Kidney (tissue), 14 donors: ENCODE measurements around the gene MMP21. TPM values are rescaled to one million over a fixed set of nuclear protein-coding genes. Genes with fewer than 3 reads are reported as not detected.

Experiments used
- DNase-seq, 5 donors: peaks; one replicate each; pipeline ENCODE4 v3.0.0-alpha.2; 2013 to 2020
- FAIRE-seq: peaks from 2 replicates; lab custom pipeline; 2012; peaks lifted over from hg19 to GRCh38; lab: Jason Lieb, UNC
- H3K27ac ChIP-seq, 2 donors: one replicate each; pipeline ENCODE4 v1.7.0; 2013; ENCODE audit warnings: low read depth in 2 of 2, low read length in 2 of 2, inconsistent platforms in 1 of 2
- H3K27me3 ChIP-seq: one replicate; pipeline ENCODE4 v1.7.1; 2013; ENCODE audit warnings: low read length, inconsistent platforms; ENCODE audit not compliant: control insufficient read depth, insufficient read depth
- H3K36me3 ChIP-seq, 3 donors: one replicate each; pipeline versions ENCODE4 v1.7.0 to v1.7.1; 2013; ENCODE audit warnings: low read length in 3 of 3, control low read depth in 1 of 3, inconsistent platforms in 1 of 3; ENCODE audit not compliant: insufficient read depth in 3 of 3, control insufficient read depth in 2 of 3
- H3K4me1 ChIP-seq, 3 donors: one replicate each; pipeline versions ENCODE4 v1.7.0 to v1.7.1; 2013; ENCODE audit warnings: low read length in 3 of 3, inconsistent platforms in 1 of 3, low read depth in 1 of 3; ENCODE audit not compliant: control insufficient read depth in 2 of 3, insufficient read depth in 2 of 3
- H3K4me3 ChIP-seq, 3 donors: one replicate each; pipeline versions ENCODE4 v1.7.0 to v1.8.1; 2013; ENCODE audit warnings: low read length in 3 of 3, control low read depth in 1 of 3, inconsistent platforms in 1 of 3
- H3K9ac ChIP-seq, 3 donors: one replicate each; pipeline versions ENCODE4 v1.7.0 to v1.7.1; 2013; ENCODE audit warnings: low read length in 3 of 3, control low read depth in 1 of 3, inconsistent platforms in 1 of 3
- H3K9me3 ChIP-seq, 3 donors: one replicate each; pipeline versions ENCODE4 v1.7.0 to v1.7.1; 2013; ENCODE audit warnings: low read length in 3 of 3, control low read depth in 1 of 3, inconsistent platforms in 1 of 3; ENCODE audit not compliant: control insufficient read depth in 2 of 3, insufficient read depth in 1 of 3
- intact Hi-C: fragments of 100-400 bp; cut with DNase I; formaldehyde crosslinking; loops from one replicate; pipeline ENCODE4 v1.11.1; 2022
- polyA plus RNA-seq: library from polyadenylated mRNA; stranded (reverse); fragments of 350-450 nt; fragmentation: Illumina TruSeq; extraction: RNeasy Lipid Tissue Mini Kit (QIAGEN cat#74804); gene quantifications from one replicate; pipeline ENCODE4 v1.2.3, GENCODE V29; 2014; ENCODE audit warnings: low read depth, low replicate concordance; ENCODE audit not compliant: insufficient read depth
- total RNA-seq: library from RNA; stranded (reverse); fragmentation: NEBNext Ultra II Directional; extraction: Animal tissue kit (Norgen Biotek cat#: 25700); gene quantifications from one replicate; pipeline ENCODE4 v1.2.1, GENCODE V29; 2021
- TF ChIP-seq, protein P1 (sequence below): IDR thresholded peaks from 3 replicates; pipeline ENCODE4 v1.5.1; 2012; ENCODE audit warnings: mild to moderate bottlenecking, moderate library complexity, borderline replicate concordance; ENCODE audit not compliant: insufficient read depth; ENCODE audit errors: extremely low read depth
- donor health status: control.
- donor health status: control.
- donor health status: control.
- donor health status: control.
- donor health status: control.
- donor health status: DM: yes; HTN: yes; CAD: no.
- donor health status: Normal renal cell carcinoma (clear cell type).

MMP21 gene
- total and polyA plus RNA-seq, 2 donors from 2014 or later = 0.13 TPM; not detected in 1

DNA sequence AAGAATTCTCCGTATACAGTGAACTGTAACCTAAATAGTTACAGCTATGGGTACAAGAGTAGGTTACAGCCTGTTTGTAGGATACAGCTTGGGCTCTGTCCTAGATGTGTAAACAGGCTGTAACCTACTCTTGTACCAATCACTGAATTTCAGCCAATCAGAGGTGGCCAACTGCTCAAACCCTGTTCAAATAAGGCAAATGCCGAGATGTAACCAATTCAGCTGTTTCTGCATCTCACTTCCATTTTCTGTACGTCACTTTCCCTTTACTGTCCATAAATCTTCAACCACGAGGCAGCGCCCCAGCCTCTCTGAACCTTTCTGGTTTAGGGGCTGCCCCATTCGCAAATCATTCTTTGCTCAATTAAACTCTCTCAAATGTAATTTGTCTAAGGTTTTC lies 8.3 kb upstream of the MMP21 start:
- TF ChIP-seq, protein P1, sequence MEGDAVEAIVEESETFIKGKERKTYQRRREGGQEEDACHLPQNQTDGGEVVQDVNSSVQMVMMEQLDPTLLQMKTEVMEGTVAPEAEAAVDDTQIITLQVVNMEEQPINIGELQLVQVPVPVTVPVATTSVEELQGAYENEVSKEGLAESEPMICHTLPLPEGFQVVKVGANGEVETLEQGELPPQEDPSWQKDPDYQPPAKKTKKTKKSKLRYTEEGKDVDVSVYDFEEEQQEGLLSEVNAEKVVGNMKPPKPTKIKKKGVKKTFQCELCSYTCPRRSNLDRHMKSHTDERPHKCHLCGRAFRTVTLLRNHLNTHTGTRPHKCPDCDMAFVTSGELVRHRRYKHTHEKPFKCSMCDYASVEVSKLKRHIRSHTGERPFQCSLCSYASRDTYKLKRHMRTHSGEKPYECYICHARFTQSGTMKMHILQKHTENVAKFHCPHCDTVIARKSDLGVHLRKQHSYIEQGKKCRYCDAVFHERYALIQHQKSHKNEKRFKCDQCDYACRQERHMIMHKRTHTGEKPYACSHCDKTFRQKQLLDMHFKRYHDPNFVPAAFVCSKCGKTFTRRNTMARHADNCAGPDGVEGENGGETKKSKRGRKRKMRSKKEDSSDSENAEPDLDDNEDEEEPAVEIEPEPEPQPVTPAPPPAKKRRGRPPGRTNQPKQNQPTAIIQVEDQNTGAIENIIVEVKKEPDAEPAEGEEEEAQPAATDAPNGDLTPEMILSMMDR = no peak
- DNase-seq = peak in 2 of 5 donors; percentile 33 to 55

DNA sequence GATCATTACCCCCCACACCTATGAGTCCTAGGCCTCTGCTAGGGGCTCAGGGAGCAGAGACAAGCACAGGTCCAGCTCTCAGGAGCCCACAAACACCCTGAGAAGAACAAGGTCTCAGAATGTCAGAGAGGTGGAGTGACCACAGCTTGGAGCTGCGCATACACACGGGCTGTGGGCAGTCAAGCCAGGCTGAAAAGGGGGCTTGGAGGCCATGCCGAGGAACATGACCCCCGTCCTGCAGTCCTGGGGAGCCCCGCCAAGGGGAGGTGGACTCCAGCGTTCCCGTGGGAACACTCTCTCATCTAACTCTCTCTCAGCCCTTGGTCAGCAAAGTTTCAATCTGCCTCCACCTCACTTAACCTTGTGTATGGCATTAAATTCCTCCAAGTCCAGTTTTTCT lies 7.8 kb upstream of the MMP21 start:
- no peak for DNase-seq
- intact Hi-C loops = no loop called here
- no peak for FAIRE-seq
- Histone ChIP-seq H3K9me3 (peaks cover 0 to 8% (median 0%) of the 10 kb centered on the region in 3 donors), H3K4me3 (no peak overlapping the region), H3K27ac (no peak overlapping the region), H3K4me1 (peaks cover 4 to 7% (median 5%) of the 10 kb centered on the region in 3 donors), H3K27me3 (no peaks in the 10 kb centered on the region), H3K36me3 (no peaks in the 10 kb centered on the region), H3K9ac (no peak overlapping the region)
- TF ChIP-seq, protein P1 = no peak

More for the DNA sequence above, 8.3 kb upstream of the MMP21 start:
- no peak for FAIRE-seq
- no peak overlapping the region for H3K27ac ChIP-seq
- H3K9ac ChIP-seq = no peak overlapping the region
- intact Hi-C loops = no loop called here
- H3K4me1 ChIP-seq = peaks cover 4 to 7% (median 5%) of the 10 kb centered on the region in 3 donors
- H3K36me3 ChIP-seq = no peaks in the 10 kb centered on the region
- H3K4me3 ChIP-seq = peak overlapping the region in 1 of 3 donors; percentile 5
- peaks cover 0 to 8% (median 0%) of the 10 kb centered on the region in 3 donors for H3K9me3 ChIP-seq
- no peaks in the 10 kb centered on the region for H3K27me3 ChIP-seq

DNA sequence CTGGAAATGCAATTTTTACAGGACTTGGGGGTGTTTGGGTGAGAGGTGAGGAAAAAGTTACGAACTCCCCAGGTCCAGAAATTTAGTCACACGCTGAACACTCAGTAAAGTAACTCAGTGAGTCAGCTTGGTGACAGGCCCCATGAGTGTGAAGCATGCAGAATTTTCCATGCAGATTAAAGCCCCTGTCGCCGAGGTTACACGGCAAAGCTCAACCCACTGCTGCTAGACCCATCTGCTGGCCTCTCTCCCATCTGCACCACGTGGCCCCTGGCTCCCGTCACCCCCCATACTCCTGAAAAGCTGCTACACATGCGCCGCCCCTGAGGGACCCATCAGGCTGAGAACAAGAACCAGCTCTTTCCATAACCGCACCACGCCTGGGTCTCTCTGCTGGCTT lies 7.0 kb upstream of the MMP21 start:
- H3K27me3 ChIP-seq = no peaks in the 10 kb centered on the region
- no peaks in the 10 kb centered on the region for H3K36me3 ChIP-seq
- no peak overlapping the region for H3K9ac ChIP-seq
- no peak overlapping the region for H3K27ac ChIP-seq
- FAIRE-seq (no peak), DNase-seq (no peak)
- intact Hi-C loops = no loop called here
- H3K9me3 ChIP-seq = peaks cover 0 to 8% (median 0%) of the 10 kb centered on the region in 3 donors
- H3K4me3 ChIP-seq = no peak overlapping the region
- TF ChIP-seq, protein P1 = no peak
- H3K4me1 ChIP-seq = peaks cover 4 to 7% (median 5%) of the 10 kb centered on the region in 3 donors

DNA sequence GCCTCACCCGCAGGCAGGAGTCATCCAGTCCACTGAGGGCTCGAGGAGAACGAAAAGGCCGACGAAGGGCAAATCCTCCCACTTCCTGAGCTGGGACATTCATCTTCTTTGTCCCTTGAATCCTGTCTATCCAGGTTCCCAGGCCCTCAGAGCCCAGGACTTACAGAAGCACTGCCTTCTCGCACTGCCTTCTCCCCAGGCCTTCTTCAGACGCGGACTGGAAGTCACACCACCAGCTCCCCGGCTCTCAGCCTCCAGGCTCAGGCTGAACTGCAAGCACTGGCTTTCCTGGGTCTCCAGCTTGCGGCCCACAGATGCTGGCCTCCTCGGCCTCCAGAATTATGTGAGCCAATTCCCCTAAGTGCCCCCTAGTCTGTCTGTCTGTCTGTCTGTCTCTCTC lies 6.4 kb upstream of the MMP21 start:
- no peak overlapping the region for H3K9ac ChIP-seq
- H3K36me3 ChIP-seq = no peaks in the 10 kb centered on the region
- H3K27ac ChIP-seq = no peak overlapping the region
- H3K4me3 ChIP-seq = no peak overlapping the region
- TF ChIP-seq, protein P1 = no peak
- H3K27me3 ChIP-seq = no peaks in the 10 kb centered on the region
- H3K4me1 ChIP-seq = peaks cover 4 to 7% (median 5%) of the 10 kb centered on the region in 3 donors
- DNase-seq (no peak), FAIRE-seq (no peak)
- H3K9me3 ChIP-seq = peaks cover 0 to 8% (median 0%) of the 10 kb centered on the region in 3 donors
- intact Hi-C loops = no loop called here
